NCI-H1092 treated with DMSO at 0.1 percent for 48 hours (cell line): Measurements from ENCODE around the gene CCDC106.

ENCODE experiments used
- DNase-seq: peaks from one replicate; lab custom pipeline; 2025; lab: John Stamatoyannopoulos, UW

The CCDC106 gene

GRCh38 chr19:55684946-55685681, 37.1 kb downstream of the CCDC106 start:
- no peak for DNase-seq

GRCh38 chr19:55685776-55686175, 37.8 kb downstream of the CCDC106 start:
- no peak for DNase-seq

GRCh38 chr19:55686311-55687050, 38.5 kb downstream of the CCDC106 start:
- no peak for DNase-seq

GRCh38 chr19:55687281-55688201, 39.5 kb downstream of the CCDC106 start:
- no peak for DNase-seq

GRCh38 chr19:55688422-55689218, 40.6 kb downstream of the CCDC106 start:
- no peak for DNase-seq

GRCh38 chr19:55689411-55690108, 41.5 kb downstream of the CCDC106 start:
- DNase-seq, result no peak

- no peak for DNase-seq
Measured at GRCh38 chr19:55690109-55690768, 42.2 kb downstream of the CCDC106 start.

GRCh38 chr19:55690769-55691545, 42.9 kb downstream of the CCDC106 start:
- no peak for DNase-seq

- no peak for DNase-seq
Measured at GRCh38 chr19:55691561-55692481, 43.8 kb downstream of the CCDC106 start.

GRCh38 chr19:55692681-55693081, 44.7 kb downstream of the CCDC106 start:
- no peak for DNase-seq

GRCh38 chr19:55693336-55693974, 45.4 kb downstream of the CCDC106 start:
- DNase-seq, result no peak

GRCh38 chr19:55694241-55694655, 46.2 kb downstream of the CCDC106 start:
- no peak for DNase-seq

- DNase-seq, result no peak
Measured at GRCh38 chr19:55694656-55695491, 46.9 kb downstream of the CCDC106 start.

- DNase-seq, result no peak
Measured at GRCh38 chr19:55695511-55696290, 47.7 kb downstream of the CCDC106 start.

- DNase-seq, result no peak
Measured at GRCh38 chr19:55696301-55697068, 48.5 kb downstream of the CCDC106 start.

- no peak for DNase-seq
Measured at GRCh38 chr19:55697069-55697440, 49.0 kb downstream of the CCDC106 start.
